GM18867 (cell line): Measurements from ENCODE around the gene CDH12.
"Not testable (repeated sequence)": the region's sequence is repeated elsewhere in the genome, so short reads cannot be mapped to it uniquely, and the experiment has no call there.

ENCODE experiments used
- ATAC-seq: cut with Tn5 transposase; IDR thresholded peaks from one replicate; pipeline ENCODE4 v1.9.1; 2021; ENCODE audit warnings: mild to moderate bottlenecking, moderate library complexity; ENCODE audit not compliant: unreplicated experiment

The CDH12 gene

GRCh38 chr5:22774214-22774613 is 78.9 kb downstream of the CDH12 start:
- ATAC-seq: not testable (repeated sequence)

- no peak for ATAC-seq
These were observed 88.4 kb downstream of the CDH12 start for GRCh38 chr5:22764736-22765135.

GRCh38 chr5:22757776-22758175 is 95.4 kb downstream of the CDH12 start:
- no peak for ATAC-seq

GRCh38 chr5:22754155-22754554 is 99.0 kb downstream of the CDH12 start:
- ATAC-seq: no peak

- no peak for ATAC-seq
These were observed 101.6 kb downstream of the CDH12 start for GRCh38 chr5:22751536-22751935.

GRCh38 chr5:22736443-22737003 is 116.6 kb downstream of the CDH12 start:
- ATAC-seq: no peak

- no peak for ATAC-seq
These were observed 118.2 kb downstream of the CDH12 start for GRCh38 chr5:22734907-22735306.

GRCh38 chr5:22728610-22729009 is 124.5 kb downstream of the CDH12 start:
- ATAC-seq: no peak

- no peak for ATAC-seq
These were observed 130.7 kb downstream of the CDH12 start for GRCh38 chr5:22722491-22722890.

GRCh38 chr5:22722056-22722455 is 131.1 kb downstream of the CDH12 start:
- ATAC-seq: no peak

- ATAC-seq: no peak
These were observed 133.3 kb downstream of the CDH12 start for GRCh38 chr5:22719842-22720241.

GRCh38 chr5:22710660-22711059 is 142.5 kb downstream of the CDH12 start:
- no peak for ATAC-seq

GRCh38 chr5:22709743-22710142 is 143.4 kb downstream of the CDH12 start:
- no peak for ATAC-seq

- no peak for ATAC-seq
These were observed 144.3 kb downstream of the CDH12 start for GRCh38 chr5:22708770-22709328.

- ATAC-seq: no peak
These were observed 146.2 kb downstream of the CDH12 start for GRCh38 chr5:22706901-22707300.

GRCh38 chr5:22699319-22699718 is 153.8 kb downstream of the CDH12 start:
- ATAC-seq: no peak

- no peak for ATAC-seq
These were observed 160.0 kb downstream of the CDH12 start for GRCh38 chr5:22693121-22693520.

- ATAC-seq: no peak
These were observed 170.1 kb downstream of the CDH12 start for GRCh38 chr5:22683050-22683449.

- no peak for ATAC-seq
These were observed 174.3 kb downstream of the CDH12 start for GRCh38 chr5:22678886-22679285.

GRCh38 chr5:22673131-22673530 is 180.0 kb downstream of the CDH12 start:
- no peak for ATAC-seq

GRCh38 chr5:22669345-22669744 is 183.8 kb downstream of the CDH12 start:
- no peak for ATAC-seq

- ATAC-seq: no peak
These were observed 187.3 kb downstream of the CDH12 start for GRCh38 chr5:22665801-22666200.

- ATAC-seq: no peak
These were observed 190.0 kb downstream of the CDH12 start for GRCh38 chr5:22663134-22663533.
